Thymus (tissue), 11 donors: ENCODE data around the gene RDH13. TPM values are rescaled to one million over a fixed set of nuclear protein-coding genes. Genes with fewer than 3 reads are reported as not detected.
"Not testable (repeated sequence)": the region's sequence is repeated elsewhere in the genome, so short reads cannot be mapped to it uniquely, and the experiment has no call there.

Source experiments
- DNase-seq, 9 donors: peaks; one replicate each; pipeline ENCODE4 v3.0.0-alpha.2; 2013; ENCODE audit warnings: low spot score in 9 of 9, low read depth in 6 of 9, missing footprints in 1 of 9
- H3K27ac ChIP-seq, 2 donors: one replicate each; pipeline ENCODE4 v1.5.1; 2013; ENCODE audit warnings: control low read depth in 1 of 2, low read depth in 1 of 2, low read length in 1 of 2, mild to moderate bottlenecking in 1 of 2, moderate library complexity in 1 of 2
- H3K27me3 ChIP-seq, 2 donors: one replicate each; pipeline ENCODE4 v1.5.1; 2013; ENCODE audit warnings: low read length in 1 of 2; ENCODE audit not compliant: control insufficient read depth in 2 of 2, insufficient read depth in 1 of 2
- H3K36me3 ChIP-seq, 2 donors: one replicate each; pipeline ENCODE4 v1.5.1; 2013; ENCODE audit warnings: low read length in 1 of 2, mild to moderate bottlenecking in 1 of 2, moderate library complexity in 1 of 2; ENCODE audit not compliant: control insufficient read depth in 2 of 2, insufficient read depth in 2 of 2
- H3K4me1 ChIP-seq, 2 donors: one replicate each; pipeline ENCODE4 v1.5.1; 2013; ENCODE audit warnings: low read length in 2 of 2; ENCODE audit not compliant: control insufficient read depth in 2 of 2, insufficient read depth in 2 of 2
- H3K4me3 ChIP-seq, 2 donors: one replicate each; pipeline ENCODE4 v1.5.1; 2013; ENCODE audit warnings: low read length in 2 of 2, control low read depth in 1 of 2, mild to moderate bottlenecking in 1 of 2
- H3K9me3 ChIP-seq, 2 donors: one replicate each; pipeline ENCODE4 v1.5.1; 2013; ENCODE audit warnings: low read length in 1 of 2, mild to moderate bottlenecking in 1 of 2; ENCODE audit not compliant: control insufficient read depth in 2 of 2, insufficient read depth in 1 of 2
- WGBS: extraction: QIAGEN DNeasy Blood & Tissue Kit; methylation state at CpG from one replicate; pipeline ENCODE4 v1.1.7; 2013; 5-methylcytosine and 5-hydroxymethylcytosine counted together
- polyA plus RNA-seq: library from polyadenylated mRNA; stranded (reverse); fragments of 200-250 nt; gene quantifications from one replicate; pipeline ENCODE4 v1.2.3, GENCODE V29; 2013
- total RNA-seq: library from RNA; stranded (reverse); fragments of 120-200 nt; gene quantifications from one replicate; pipeline ENCODE4 v1.2.4, GENCODE V29; 2013
- donor health status: healthy.

RDH13 gene
- total and polyA plus RNA-seq, 2 donors = 6.2 to 6.5 TPM

DNA sequence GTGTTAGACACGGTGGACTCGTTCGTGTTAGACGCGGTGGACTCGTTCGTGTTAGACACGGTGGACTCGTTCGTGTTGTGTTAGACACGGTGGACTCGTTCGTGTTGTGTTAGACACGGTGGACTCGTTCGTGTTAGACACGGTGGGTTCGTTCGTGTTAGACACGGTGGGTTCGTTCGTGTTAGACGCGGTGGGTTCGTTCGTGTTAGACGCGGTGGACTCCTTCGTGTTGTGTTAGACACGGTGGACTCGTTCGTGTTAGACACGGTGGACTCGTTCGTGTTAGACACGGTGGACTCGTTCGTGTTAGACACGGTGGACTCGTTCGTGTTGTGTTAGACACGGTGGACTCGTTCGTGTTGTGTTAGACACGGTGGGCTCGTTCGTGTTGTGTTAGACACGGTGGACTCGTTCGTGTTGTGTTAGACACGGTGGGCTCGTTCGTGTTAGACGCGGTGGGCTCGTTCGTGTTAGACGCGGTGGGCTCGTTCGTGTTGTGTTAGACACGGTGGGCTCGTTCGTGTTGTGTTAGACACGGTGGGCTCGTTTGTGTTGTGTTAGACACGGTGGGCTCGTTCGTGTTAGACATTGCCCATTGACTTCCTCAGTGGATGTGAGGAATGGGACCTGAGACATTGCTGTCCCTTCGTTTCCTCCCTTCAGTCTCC, 29.8 kb downstream of the RDH13 start:
- H3K4me3 ChIP-seq, H3K27ac ChIP-seq, DNase-seq, H3K27me3 ChIP-seq, H3K4me1 ChIP-seq, H3K36me3 ChIP-seq: not testable (repeated sequence)
- peaks cover 0 to 12% of the 10 kb centered on the region in 2 donors for H3K9me3 ChIP-seq
- WGBS = 97% methylated on average over 70 of the region's 70 CpGs

- no peak for DNase-seq
- no peaks in the 10 kb centered on the region for H3K36me3 ChIP-seq
- no peaks in the 10 kb centered on the region for H3K4me1 ChIP-seq
- WGBS = 95% methylated on average over 22 of the region's 22 CpGs
- no peak overlapping the region for H3K27ac ChIP-seq
- H3K4me3 ChIP-seq = no peak overlapping the region
- H3K27me3 ChIP-seq = no peaks in the 10 kb centered on the region
- H3K9me3 ChIP-seq = peaks cover 0 to 12% of the 10 kb centered on the region in 2 donors
Measured at GRCh38 chr19:55032170-55032800, 30.7 kb downstream of the RDH13 start.

- Histone ChIP-seq H3K4me1 (no peaks in the 10 kb centered on the region), H3K27ac (no peak overlapping the region), H3K36me3 (no peaks in the 10 kb centered on the region), H3K4me3 (no peak overlapping the region), H3K9me3 (peaks cover 0 to 14% of the 10 kb centered on the region in 2 donors), H3K27me3 (no peaks in the 10 kb centered on the region)
- WGBS = 90% methylated on average over 7 of the region's 7 CpGs
- DNase-seq = no peak
Measured at GRCh38 chr19:55031178-55031577, 31.8 kb downstream of the RDH13 start.

- WGBS = 96% methylated on average over 7 of the region's 7 CpGs
- H3K9me3 ChIP-seq = peaks cover 0 to 14% of the 10 kb centered on the region in 2 donors
- no peak overlapping the region for H3K4me3 ChIP-seq
- DNase-seq = no peak
- no peaks in the 10 kb centered on the region for H3K36me3 ChIP-seq
- H3K27ac ChIP-seq = no peak overlapping the region
- no peaks in the 10 kb centered on the region for H3K27me3 ChIP-seq
- H3K4me1 ChIP-seq = no peaks in the 10 kb centered on the region
Measured at GRCh38 chr19:55028757-55029156, 34.2 kb downstream of the RDH13 start.

GRCh38 chr19:55027472-55028337, 35.2 kb downstream of the RDH13 start:
- no peak overlapping the region for H3K27ac ChIP-seq
- DNase-seq = no peak
- WGBS = 94% methylated on average over 21 of the region's 21 CpGs
- H3K4me1 ChIP-seq = no peaks in the 10 kb centered on the region
- H3K27me3 ChIP-seq = no peaks in the 10 kb centered on the region
- no peak overlapping the region for H3K4me3 ChIP-seq
- no peaks in the 10 kb centered on the region for H3K36me3 ChIP-seq
- H3K9me3 ChIP-seq = peaks cover 0 to 8% of the 10 kb centered on the region in 2 donors

GRCh38 chr19:55027140-55027471, 35.8 kb downstream of the RDH13 start:
- H3K9me3 ChIP-seq, H3K4me3 ChIP-seq, DNase-seq, H3K4me1 ChIP-seq, H3K27me3 ChIP-seq, H3K27ac ChIP-seq, H3K36me3 ChIP-seq: not testable (repeated sequence)
- WGBS = 91% methylated on average over 6 of the region's 12 CpGs

DNA sequence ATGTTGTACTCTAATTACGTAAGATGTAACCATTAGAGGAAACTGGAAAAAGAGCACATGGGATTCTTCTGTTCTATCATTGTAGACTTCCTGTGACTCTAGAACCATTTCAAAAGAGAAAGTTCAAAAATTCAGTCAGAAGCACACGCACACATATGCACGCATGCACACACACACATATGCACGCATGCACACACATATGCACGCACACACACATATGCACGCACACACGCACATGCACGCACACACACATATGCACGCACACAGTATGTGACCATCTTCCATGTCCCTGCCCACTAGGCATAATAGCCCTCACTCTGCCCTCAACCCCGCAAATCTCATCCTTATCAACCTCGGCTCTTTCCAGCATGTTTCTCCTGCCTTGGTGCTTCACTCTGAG, 38.8 kb downstream of the RDH13 start:
- peaks cover 0 to 3% of the 10 kb centered on the region in 2 donors for H3K9me3 ChIP-seq
- WGBS = 89% methylated on average over 11 of the region's 11 CpGs
- no peak overlapping the region for H3K27ac ChIP-seq
- no peaks in the 10 kb centered on the region for H3K27me3 ChIP-seq
- no peak overlapping the region for H3K4me3 ChIP-seq
- no peaks in the 10 kb centered on the region for H3K4me1 ChIP-seq
- DNase-seq = no peak
- no peaks in the 10 kb centered on the region for H3K36me3 ChIP-seq

DNA sequence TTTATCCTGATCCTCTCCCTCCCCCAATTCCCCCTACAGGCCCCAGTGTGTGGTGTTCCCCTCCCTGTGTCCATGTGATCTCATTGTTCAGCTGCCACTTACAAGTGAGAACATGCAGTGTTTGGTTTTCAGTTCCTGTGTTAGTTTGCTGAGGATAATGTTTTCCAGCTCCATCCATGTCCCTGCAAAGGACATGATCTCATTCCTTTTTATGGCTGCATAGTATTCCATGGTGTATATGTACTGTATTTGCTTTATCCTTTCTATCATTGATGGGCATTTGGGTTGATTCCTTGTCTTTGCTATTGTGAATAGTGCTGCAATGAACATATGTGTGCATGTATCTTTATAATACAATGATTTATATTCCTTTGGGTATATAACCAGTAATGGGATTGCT, 42.6 kb downstream of the RDH13 start:
- H3K27me3 ChIP-seq, H3K4me3 ChIP-seq, H3K36me3 ChIP-seq, DNase-seq, H3K9me3 ChIP-seq, H3K27ac ChIP-seq, H3K4me1 ChIP-seq: not testable (repeated sequence)

DNA sequence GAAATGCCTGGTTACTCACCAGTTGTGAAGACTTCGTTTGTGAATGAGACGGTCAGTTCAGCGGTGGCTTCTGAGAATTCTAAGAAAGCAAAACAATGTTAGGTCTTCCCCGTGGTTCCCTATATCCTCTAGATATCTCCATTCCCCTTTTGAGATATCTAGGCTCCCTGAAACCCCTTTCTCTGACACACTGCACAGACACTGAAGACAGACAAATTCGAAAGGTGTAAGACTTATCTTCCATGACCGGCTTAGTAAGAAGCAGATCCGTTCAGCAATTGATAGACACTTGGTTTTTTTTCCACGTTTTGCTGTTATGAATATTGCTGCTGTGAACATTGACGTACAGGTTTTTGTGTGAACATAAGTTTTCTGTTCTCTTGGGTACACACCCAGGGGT, 44.3 kb downstream of the RDH13 start:
- Histone ChIP-seq H3K9me3 (no peaks in the 10 kb centered on the region), H3K27ac (no peak overlapping the region), H3K4me1 (no peaks in the 10 kb centered on the region), H3K36me3 (no peaks in the 10 kb centered on the region), H3K27me3 (no peaks in the 10 kb centered on the region), H3K4me3 (no peak overlapping the region)
- DNase-seq = no peak
- WGBS = 91% methylated on average over 9 of the region's 9 CpGs
